ENCODE results near the gene IGF1.

Gene IGF1

GRCh38 chr12:102351322-102351721 is 129.0 kb downstream of the IGF1 start:
- ChIA-PET POLR2A (interaction anchor here (0.6 kb wide), 1 partner anchor 197 kb away, joined by 3 read pairs; no protein-coding TSS in a partner anchor), CTCF (no interaction called here)
- Histone ChIP-seq H3K27me3 (replicated peaks in 2 of 5; ENCODE audit: control insufficient read depth in 4 of 5, insufficient read depth in 5 of 5, low read length in 4 of 5) (peaks cover 0 to 2% (median 0%) of the 10 kb centered on the region in 5 experiments), H3K4me3 (ENCODE audit: control insufficient read depth in 1 of 7, extremely low read depth in 1 of 7, insufficient read depth in 4 of 7, low read depth in 2 of 7, low read length in 6 of 7) (no peak overlapping the region), H3K9me3 (ENCODE audit: control extremely low read depth in 1 of 5, control insufficient read depth in 4 of 5, insufficient read depth in 2 of 5, low read depth in 1 of 5, low read length in 4 of 5) (peaks cover 0 to 12% (median 6%) of the 10 kb centered on the region in 5 experiments), H3K4me1 (ENCODE audit: control extremely low read depth in 1 of 4, control insufficient read depth in 4 of 4, insufficient read depth in 4 of 4, low read length in 3 of 4) (no peaks in the 10 kb centered on the region), H3K27ac (ENCODE audit: insufficient read depth in 1 of 2, low read depth in 1 of 2, low read length in 2 of 2, poor library complexity in 1 of 2, severe bottlenecking in 2 of 2) (no peak overlapping the region), H3K36me3 (ENCODE audit: control insufficient read depth in 4 of 4, insufficient read depth in 4 of 4, low read length in 3 of 4) (no peaks in the 10 kb centered on the region)
- WGBS (ENCODE audit: insufficient coverage): 86% methylated on average over 4 of the region's 4 CpGs
- no peak for DNase-seq

- DNase-seq: no peak
- WGBS (ENCODE audit: insufficient coverage): 100% methylated on average over 1 of the region's 1 CpG
- Histone ChIP-seq H3K9me3 (ENCODE audit: control extremely low read depth in 1 of 5, control insufficient read depth in 4 of 5, insufficient read depth in 2 of 5, low read depth in 1 of 5, low read length in 4 of 5) (peaks cover 0 to 12% (median 6%) of the 10 kb centered on the region in 5 experiments), H3K4me3 (ENCODE audit: control insufficient read depth in 1 of 7, extremely low read depth in 1 of 7, insufficient read depth in 4 of 7, low read depth in 2 of 7, low read length in 6 of 7) (no peak overlapping the region), H3K36me3 (ENCODE audit: control insufficient read depth in 4 of 4, insufficient read depth in 4 of 4, low read length in 3 of 4) (no peaks in the 10 kb centered on the region), H3K4me1 (ENCODE audit: control extremely low read depth in 1 of 4, control insufficient read depth in 4 of 4, insufficient read depth in 4 of 4, low read length in 3 of 4) (no peaks in the 10 kb centered on the region), H3K27ac (ENCODE audit: insufficient read depth in 1 of 2, low read depth in 1 of 2, low read length in 2 of 2, poor library complexity in 1 of 2, severe bottlenecking in 2 of 2) (no peak overlapping the region), H3K27me3 (replicated peaks in 2 of 5; ENCODE audit: control insufficient read depth in 4 of 5, insufficient read depth in 5 of 5, low read length in 4 of 5) (peaks cover 0 to 2% (median 0%) of the 10 kb centered on the region in 5 experiments)
- ChIA-PET CTCF (interaction anchor here (1.4 kb wide), 1 partner anchor 10 kb away, joined by 3 read pairs; no protein-coding TSS in a partner anchor), POLR2A (no interaction called here)
These were observed 130.3 kb downstream of the IGF1 start for GRCh38 chr12:102350070-102350469.

- POLR2A ChIA-PET: no interaction called here
- WGBS (ENCODE audit: insufficient coverage): 100% methylated on average over 2 of the region's 2 CpGs
These were observed 131.3 kb downstream of the IGF1 start for GRCh38 chr12:102349079-102349478.

GRCh38 chr12:102347811-102348210 is 132.6 kb downstream of the IGF1 start:
- no peaks in the 10 kb centered on the region for H3K36me3 ChIP-seq (ENCODE audit: control insufficient read depth in 4 of 4, insufficient read depth in 4 of 4, low read length in 3 of 4)
- H3K4me1 ChIP-seq (ENCODE audit: control extremely low read depth in 1 of 4, control insufficient read depth in 4 of 4, insufficient read depth in 4 of 4, low read length in 3 of 4): no peaks in the 10 kb centered on the region
- peaks cover 0 to 2% (median 0%) of the 10 kb centered on the region in 5 experiments for H3K27me3 ChIP-seq (replicated peaks in 2 of 5; ENCODE audit: control insufficient read depth in 4 of 5, insufficient read depth in 5 of 5, low read length in 4 of 5)
- no peak overlapping the region for H3K4me3 ChIP-seq (ENCODE audit: control insufficient read depth in 1 of 7, extremely low read depth in 1 of 7, insufficient read depth in 4 of 7, low read depth in 2 of 7, low read length in 6 of 7)
- ChIA-PET CTCF (no interaction called here), POLR2A (no interaction called here)
- DNase-seq: no peak
- peaks cover 0 to 3% (median 0%) of the 10 kb centered on the region in 5 experiments for H3K9me3 ChIP-seq (ENCODE audit: control extremely low read depth in 1 of 5, control insufficient read depth in 4 of 5, insufficient read depth in 2 of 5, low read depth in 1 of 5, low read length in 4 of 5)
- H3K27ac ChIP-seq (ENCODE audit: insufficient read depth in 1 of 2, low read depth in 1 of 2, low read length in 2 of 2, poor library complexity in 1 of 2, severe bottlenecking in 2 of 2): no peak overlapping the region
- WGBS (ENCODE audit: insufficient coverage): 85% methylated on average over 4 of the region's 4 CpGs

More at GRCh38 chr12:102349079-102349478, 131.3 kb downstream of the IGF1 start:
- CTCF ChIA-PET: interaction anchor here (1.4 kb wide), 1 partner anchor 9 kb away, joined by 3 read pairs; no protein-coding TSS in a partner anchor
- H3K4me3 ChIP-seq (ENCODE audit: control insufficient read depth in 1 of 7, extremely low read depth in 1 of 7, insufficient read depth in 4 of 7, low read depth in 2 of 7, low read length in 6 of 7): no peak overlapping the region
- H3K36me3 ChIP-seq (ENCODE audit: control insufficient read depth in 4 of 4, insufficient read depth in 4 of 4, low read length in 3 of 4): no peaks in the 10 kb centered on the region
- peaks cover 0 to 2% (median 0%) of the 10 kb centered on the region in 5 experiments for H3K27me3 ChIP-seq (replicated peaks in 2 of 5; ENCODE audit: control insufficient read depth in 4 of 5, insufficient read depth in 5 of 5, low read length in 4 of 5)
- DNase-seq: no peak
- no peak overlapping the region for H3K27ac ChIP-seq (ENCODE audit: insufficient read depth in 1 of 2, low read depth in 1 of 2, low read length in 2 of 2, poor library complexity in 1 of 2, severe bottlenecking in 2 of 2)
- no peaks in the 10 kb centered on the region for H3K4me1 ChIP-seq (ENCODE audit: control extremely low read depth in 1 of 4, control insufficient read depth in 4 of 4, insufficient read depth in 4 of 4, low read length in 3 of 4)
- H3K9me3 ChIP-seq (ENCODE audit: control extremely low read depth in 1 of 5, control insufficient read depth in 4 of 5, insufficient read depth in 2 of 5, low read depth in 1 of 5, low read length in 4 of 5): peaks cover 0 to 5% (median 3%) of the 10 kb centered on the region in 5 experiments

Data from common myeloid progenitor, CD34-positive (primary cell).